GF-D8 (cell line): ENCODE data around the gene CHMP5.

Source experiments
- DNase-seq: peaks from one replicate; lab custom pipeline; 2025; lab: John Stamatoyannopoulos, UW

CHMP5 gene

GRCh38 chr9:33318225-33318624 lies 53.4 kb downstream of the CHMP5 start:
- no peak for DNase-seq

GRCh38 chr9:33318781-33319180 lies 53.9 kb downstream of the CHMP5 start:
- no peak for DNase-seq

- DNase-seq: no peak
These were observed 55.4 kb downstream of the CHMP5 start for GRCh38 chr9:33320230-33320567.

- DNase-seq: no peak
These were observed 55.9 kb downstream of the CHMP5 start for GRCh38 chr9:33320568-33321261.

- DNase-seq: no peak
These were observed 64.3 kb downstream of the CHMP5 start for GRCh38 chr9:33329117-33329563.

- no peak for DNase-seq
These were observed 65.1 kb downstream of the CHMP5 start for GRCh38 chr9:33329979-33330378.

GRCh38 chr9:33331377-33331891 lies 66.6 kb downstream of the CHMP5 start:
- DNase-seq: no peak
